Stimulated activated CD4-positive, alpha-beta T cell treated with anti-CD3 and anti-CD28 coated beads, Interleukin-15, amount 100 ng/mL, for 1 hour (primary cell): ENCODE measurements around the gene ARFGEF3.

Source experiments
- DNase-seq, 2 donors: peaks; one replicate each; pipeline ENCODE4 v3.0.0-alpha.2; 2020; ENCODE audit warnings: low read depth in 1 of 2, low spot score in 1 of 2

Gene ARFGEF3

GRCh38 chr6:138162955-138163575, 1.3 kb downstream of the ARFGEF3 start:
- no peak for DNase-seq

GRCh38 chr6:138175596-138175995, 13.9 kb downstream of the ARFGEF3 start:
- DNase-seq = no peak

GRCh38 chr6:138176652-138177232, 15.0 kb downstream of the ARFGEF3 start:
- DNase-seq = no peak

GRCh38 chr6:138182939-138183789, 21.4 kb downstream of the ARFGEF3 start:
- DNase-seq = no peak

- no peak for DNase-seq
Observed at GRCh38 chr6:138183790-138184134, 22.0 kb downstream of the ARFGEF3 start.

GRCh38 chr6:138184230-138184629, 22.5 kb downstream of the ARFGEF3 start:
- no peak for DNase-seq

GRCh38 chr6:138187156-138187555, 25.4 kb downstream of the ARFGEF3 start:
- DNase-seq = no peak

GRCh38 chr6:138188278-138188941, 26.7 kb downstream of the ARFGEF3 start:
- DNase-seq = no peak

DNA sequence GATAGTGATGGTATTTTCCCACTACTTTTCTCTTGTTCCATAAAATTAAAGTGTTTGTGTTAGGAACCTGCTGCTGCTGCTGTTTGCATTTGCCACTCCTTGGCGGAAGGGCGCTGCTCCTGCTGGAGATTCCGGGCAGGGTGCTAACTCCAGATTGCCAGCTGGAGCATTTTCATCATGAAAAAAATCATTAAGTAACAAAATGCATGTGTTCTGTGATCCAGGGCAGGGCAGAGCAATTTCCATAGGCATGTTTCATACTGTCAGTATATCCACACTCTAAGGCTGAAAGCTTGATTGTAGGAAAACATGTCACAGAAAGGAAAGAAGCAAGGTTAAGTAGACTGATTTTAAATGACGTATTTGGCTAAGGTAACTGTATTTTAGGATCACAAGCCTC, 32.5 kb downstream of the ARFGEF3 start:
- DNase-seq = no peak

GRCh38 chr6:138196122-138196738, 34.5 kb downstream of the ARFGEF3 start:
- no peak for DNase-seq

- no peak for DNase-seq
Observed at GRCh38 chr6:138197570-138197969, 35.8 kb downstream of the ARFGEF3 start.

GRCh38 chr6:138198430-138199091, 36.8 kb downstream of the ARFGEF3 start:
- DNase-seq = no peak

DNA sequence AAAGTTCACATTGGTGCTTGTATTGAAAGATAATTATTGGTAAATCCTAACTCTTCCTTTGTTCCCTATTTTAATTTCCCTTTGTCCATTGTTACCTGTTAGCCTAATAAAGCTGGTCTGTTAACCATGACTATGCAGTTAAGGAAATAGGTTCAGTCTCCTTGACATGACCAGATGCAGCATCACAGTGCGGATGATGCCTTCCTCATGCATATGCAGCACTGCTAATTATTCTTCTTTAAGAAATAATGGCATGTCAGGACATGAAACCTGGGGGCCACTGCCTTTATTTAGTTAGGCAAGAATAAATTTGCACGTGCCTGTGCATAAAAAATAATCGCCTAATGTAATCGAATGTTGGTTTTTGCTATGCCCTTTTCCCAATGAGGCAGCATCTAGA, 40.1 kb downstream of the ARFGEF3 start:
- DNase-seq = no peak

GRCh38 chr6:138203315-138203714, 41.6 kb downstream of the ARFGEF3 start:
- DNase-seq = no peak

- no peak for DNase-seq
Observed at GRCh38 chr6:138204303-138204702, 42.6 kb downstream of the ARFGEF3 start.

DNA sequence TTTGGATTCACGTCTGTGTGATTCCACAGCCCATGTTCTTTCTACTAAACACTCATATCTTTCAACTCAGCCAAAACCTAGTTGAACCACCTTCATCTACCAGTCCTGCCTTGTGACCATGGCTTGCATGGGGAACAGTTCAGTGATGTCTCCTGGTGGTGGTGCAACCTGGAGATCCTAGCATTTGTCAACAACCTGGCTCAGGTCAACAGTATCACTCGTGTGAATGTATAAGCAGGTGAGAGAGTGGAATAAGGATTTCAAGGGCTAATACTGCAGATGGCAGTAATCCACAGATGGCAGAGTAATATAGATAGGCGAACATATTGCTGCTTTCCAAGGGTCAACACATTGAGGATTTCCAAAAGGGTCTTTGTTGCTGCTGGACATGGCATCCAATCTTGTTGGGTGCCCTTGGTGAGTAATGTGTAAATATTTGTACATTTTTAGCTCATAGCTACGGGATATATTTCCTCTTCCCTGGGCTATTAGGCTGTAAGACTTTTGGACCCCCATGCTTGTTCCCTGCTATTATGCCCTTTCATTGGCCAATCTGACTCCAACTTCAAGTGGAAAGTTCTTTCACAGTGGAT, 43.1 kb downstream of the ARFGEF3 start:
- no peak for DNase-seq

GRCh38 chr6:138205437-138206094, 43.8 kb downstream of the ARFGEF3 start:
- no peak for DNase-seq

DNA sequence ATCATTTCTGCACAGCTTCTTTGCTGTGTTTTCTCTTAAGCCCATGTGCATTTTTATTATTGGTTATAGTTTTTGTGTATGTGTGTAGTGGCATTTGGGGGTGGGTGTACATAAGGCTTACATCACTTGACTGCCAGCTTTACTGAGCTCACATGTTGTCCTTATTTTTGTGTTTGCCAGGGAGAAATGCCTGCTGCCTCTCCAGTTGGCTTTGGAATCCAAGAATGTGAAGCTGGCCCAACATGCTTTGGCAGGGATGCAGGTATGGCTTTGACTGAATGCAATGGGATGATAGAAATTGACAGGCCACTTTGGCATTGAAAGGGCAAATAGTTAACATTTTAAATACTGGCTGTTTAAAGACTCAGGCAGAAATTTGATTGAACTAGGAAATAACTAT, 45.1 kb downstream of the ARFGEF3 start:
- DNase-seq = no peak

DNA sequence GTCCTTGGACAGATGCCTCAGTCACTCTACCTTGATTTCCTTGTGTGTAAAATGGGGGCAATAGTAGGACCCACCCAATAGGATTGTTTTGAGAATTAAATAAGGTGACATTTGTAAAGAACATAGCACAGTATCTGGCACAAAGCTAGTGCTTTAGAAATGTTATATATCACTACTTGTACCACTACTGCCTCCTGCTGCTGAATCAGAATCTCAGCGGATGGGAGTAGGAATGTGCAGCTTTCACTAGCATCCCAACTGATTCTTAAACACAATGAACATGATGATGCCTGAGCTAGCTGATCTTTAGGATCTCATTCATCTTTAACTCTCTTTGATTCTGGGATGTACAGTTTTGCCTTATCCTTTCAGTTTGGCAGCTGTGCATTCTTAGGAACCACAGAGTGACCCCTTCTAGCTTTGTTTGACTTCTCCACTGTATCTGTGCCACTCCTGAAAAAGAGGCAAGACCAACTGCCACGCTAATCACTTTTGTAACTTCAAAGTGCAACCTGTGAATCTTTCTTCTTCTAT, 49.4 kb downstream of the ARFGEF3 start:
- no peak for DNase-seq

- DNase-seq = no peak
Observed at GRCh38 chr6:138211601-138212000, 49.9 kb downstream of the ARFGEF3 start.
